Adipocyte (in vitro differentiated cells): Measurements from ENCODE around the gene STPG1.

ENCODE experiments used
- DNase-seq: peaks from one replicate; pipeline ENCODE4 v3.0.0-alpha.2; 2015; ENCODE audit warnings: low read depth
- H3K27me3 ChIP-seq: replicated peaks from 2 replicates; pipeline ENCODE4 v1.7.0; 2013; ENCODE audit warnings: mild to moderate bottlenecking, low read length, moderate library complexity; ENCODE audit not compliant: control insufficient read depth, insufficient read depth
- H3K36me3 ChIP-seq: 2 replicates; pipeline ENCODE4 v1.7.0; 2013; ENCODE audit warnings: low read length, mild to moderate bottlenecking, moderate library complexity; ENCODE audit not compliant: control insufficient read depth, insufficient read depth, severe bottlenecking
- H3K4me1 ChIP-seq: 2 replicates; pipeline ENCODE4 v1.7.0; 2013; ENCODE audit warnings: mild to moderate bottlenecking, low read length, moderate library complexity; ENCODE audit not compliant: control insufficient read depth, insufficient read depth
- H3K4me3 ChIP-seq: 2 replicates; pipeline ENCODE4 v1.7.0; 2013; ENCODE audit warnings: mild to moderate bottlenecking, low read length, moderate library complexity
- H3K9ac ChIP-seq: 2 replicates; pipeline ENCODE4 v1.7.0; 2013; ENCODE audit warnings: mild to moderate bottlenecking, low read length, moderate library complexity
- H3K9me3 ChIP-seq: 2 replicates; pipeline ENCODE4 v1.7.0; 2013; ENCODE audit warnings: mild to moderate bottlenecking, low read length, moderate library complexity; ENCODE audit not compliant: control insufficient read depth

The STPG1 gene

DNA sequence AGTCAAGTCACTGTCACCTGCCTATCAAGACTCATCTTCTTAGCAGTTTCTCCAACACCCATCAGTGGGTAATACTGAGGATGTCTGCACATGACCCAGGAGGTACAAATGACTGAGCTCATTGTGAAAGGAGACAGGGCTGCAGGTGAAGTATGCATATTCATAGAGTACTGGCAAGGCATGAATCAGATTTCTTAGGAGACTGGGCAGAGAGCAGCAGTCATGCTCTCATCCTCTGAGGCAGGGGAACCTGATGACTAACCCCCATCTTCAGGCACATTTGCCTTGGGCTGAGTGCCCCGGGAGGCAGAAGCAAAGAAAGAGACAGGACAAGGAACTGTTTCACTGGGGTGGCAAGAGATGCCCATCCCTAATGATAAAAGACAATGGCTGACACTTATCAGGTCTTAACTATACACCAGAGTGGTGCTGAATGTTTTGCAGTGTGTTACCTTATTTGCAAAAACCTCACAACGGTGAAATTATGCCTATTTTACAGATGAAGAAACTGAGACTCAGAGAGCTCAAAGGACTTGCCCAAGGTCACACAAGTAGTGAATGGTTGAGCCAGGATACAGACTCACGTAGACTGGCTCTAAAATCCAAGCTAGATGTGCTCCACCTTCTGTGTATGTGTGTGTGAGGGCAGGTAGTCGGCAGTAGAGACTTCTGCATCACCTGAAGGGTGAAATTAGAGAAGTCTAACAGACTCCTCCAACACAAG, 103.7 kb downstream of the STPG1 start:
- H3K4me1 ChIP-seq: no peaks in the 10 kb centered on the region
- no peaks in the 10 kb centered on the region for H3K36me3 ChIP-seq
- DNase-seq: no peak
- H3K9ac ChIP-seq: no peak overlapping the region
- no peaks in the 10 kb centered on the region for H3K9me3 ChIP-seq
- peaks cover 28% of the 10 kb centered on the region for H3K27me3 ChIP-seq
- no peak overlapping the region for H3K4me3 ChIP-seq

DNA sequence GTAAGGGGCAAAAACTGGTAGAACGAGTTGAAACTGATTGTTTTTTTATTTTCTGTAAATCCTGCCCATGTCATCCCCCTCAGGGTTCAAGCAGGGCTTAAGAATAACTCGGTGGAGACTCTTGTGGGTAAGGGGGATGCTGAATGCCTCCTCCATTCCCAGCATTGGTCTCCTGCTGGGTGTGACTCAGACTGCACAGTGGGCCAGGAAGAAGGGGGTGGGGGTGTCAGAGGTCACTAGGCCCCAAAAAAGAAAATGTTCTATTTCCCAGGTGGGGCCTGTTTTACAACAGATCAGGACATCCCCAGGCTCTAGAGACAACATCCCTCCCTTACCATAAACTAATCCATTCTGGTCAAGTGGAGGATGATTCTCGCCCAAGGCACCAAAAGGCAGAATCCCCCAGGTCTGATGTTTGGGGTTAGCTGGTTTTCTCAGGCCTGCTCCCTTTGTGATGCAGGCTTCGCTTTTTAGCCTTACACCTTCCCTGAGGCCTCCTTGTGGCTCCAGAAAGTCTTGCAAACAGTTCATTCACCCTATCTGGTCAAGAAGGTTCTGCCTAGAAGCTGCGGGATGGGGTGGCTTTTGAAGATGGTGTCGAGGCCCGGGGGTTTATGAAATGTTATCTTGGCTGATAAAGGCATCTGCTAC, 105.1 kb downstream of the STPG1 start:
- DNase-seq: no peak
- Histone ChIP-seq H3K9ac (no peak overlapping the region), H3K4me1 (no peaks in the 10 kb centered on the region), H3K9me3 (no peaks in the 10 kb centered on the region), H3K36me3 (no peaks in the 10 kb centered on the region), H3K27me3 (peaks cover 32% of the 10 kb centered on the region), H3K4me3 (no peak overlapping the region)
